ENCODE results near the gene ERAP2. TPM values are rescaled to one million over a fixed set of nuclear protein-coding genes. Genes with fewer than 3 reads are reported as not detected.
A peak's percentile ranks its signal among the peaks of the same experiment; 100 is the strongest.
"Not testable (repeated sequence)": the region's sequence is repeated elsewhere in the genome, so short reads cannot be mapped to it uniquely, and the experiment has no call there.

The ERAP2 gene
- total and polyA plus RNA-seq, 8 donors, result 0.68 to 26.8 (median 12.4) TPM

GRCh38 chr5:96875791-96876291 lies 459 bp upstream of the ERAP2 start:
- peaks cover 0 to 11% (median 0%) of the 10 kb centered on the region in 4 donors for H3K36me3 ChIP-seq
- H3K27ac ChIP-seq, result peak overlapping the region in 4 of 5 donors; percentile 73 to 83 (median 81)
- peak overlapping the region; percentile 54 to 75 (median 60) for H3K4me3 ChIP-seq
- WGBS, 5 donors, result 3 to 11% (median 4%) methylated on average over 4 of the region's 4 CpGs
- peak in 1 of 2 donors; percentile 15 for DNase-seq
- intact Hi-C loops (cut with DNase I; ENCODE audit: low total_unique reads), result no loop called here
- no peaks in the 10 kb centered on the region for H3K9me3 ChIP-seq
- no peaks in the 10 kb centered on the region for H3K27me3 ChIP-seq
- TF ChIP-seq POLR2AphosphoS5 (IDR thresholded peaks at IDR 0.05) (no peak), POLR2A (IDR thresholded peaks at IDR 0.05) (no peak), CTCF (IDR thresholded peaks at IDR 0.05) (no peak), EP300 (IDR thresholded peaks at IDR 0.05) (no peak)
- H3K4me1 ChIP-seq, result peaks cover 0 to 33% (median 17%) of the 10 kb centered on the region in 4 donors

DNA sequence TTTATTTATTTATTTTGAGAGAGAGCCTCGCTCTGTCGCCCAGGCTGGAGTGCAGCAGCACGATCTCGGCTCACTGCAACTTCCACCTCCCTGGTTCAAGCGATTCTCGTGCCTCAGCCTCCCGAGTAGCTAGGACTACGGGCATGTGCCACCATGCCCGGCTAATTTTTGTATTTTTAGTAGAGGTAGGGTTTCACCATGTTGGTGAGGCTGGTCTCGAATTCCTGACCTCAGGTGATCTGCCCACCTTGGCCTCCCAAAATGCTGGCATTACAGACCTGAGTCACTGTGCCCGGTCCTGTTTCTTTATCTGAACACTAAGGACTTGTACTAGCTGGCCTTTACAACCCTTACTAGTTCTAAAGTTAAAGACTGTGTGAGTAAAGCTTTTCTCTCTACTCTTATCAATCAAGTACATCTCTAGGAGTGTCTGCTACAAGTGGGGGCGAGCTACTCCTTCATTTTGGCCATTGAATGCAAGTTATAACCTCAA lies 723 bp downstream of the ERAP2 start:
- peaks cover 0 to 22% (median 5%) of the 10 kb centered on the region in 4 donors for H3K36me3 ChIP-seq
- peak overlapping the region in 4 of 5 donors; percentile 73 to 83 (median 81) for H3K27ac ChIP-seq
- H3K4me1 ChIP-seq, result peaks cover 10 to 45% (median 27%) of the 10 kb centered on the region in 4 donors
- DNase-seq; H3K27me3 ChIP-seq; H3K9me3 ChIP-seq; intact Hi-C loops (cut with DNase I; ENCODE audit: low total_unique reads): not testable (repeated sequence)
- peak overlapping the region; percentile 54 to 75 (median 60) for H3K4me3 ChIP-seq
- 20 to 39% (median 22%) methylated on average over 12 of the region's 12 CpGs for WGBS, 5 donors

DNA sequence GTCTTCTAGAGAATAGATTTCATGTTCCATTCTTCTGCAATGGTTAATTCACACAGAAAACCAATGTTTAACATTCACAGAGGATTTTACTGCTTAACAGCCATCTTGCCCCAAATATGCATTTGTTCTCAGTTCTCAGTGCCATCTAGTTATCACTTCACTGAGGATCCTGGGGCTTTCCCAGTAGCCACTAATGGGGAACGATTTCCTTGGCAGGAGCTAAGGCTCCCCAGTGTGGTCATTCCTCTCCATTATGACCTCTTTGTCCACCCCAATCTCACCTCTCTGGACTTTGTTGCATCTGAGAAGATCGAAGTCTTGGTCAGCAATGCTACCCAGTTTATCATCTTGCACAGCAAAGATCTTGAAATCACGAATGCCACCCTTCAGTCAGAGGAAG lies 3.4 kb downstream of the ERAP2 start:
- 71 to 85% (median 82%) methylated on average over 3 of the region's 3 CpGs for WGBS, 5 donors
- Histone ChIP-seq H3K27ac (peak overlapping the region in 2 of 5 donors; percentile 6 to 54), H3K27me3 (no peaks in the 10 kb centered on the region), H3K4me3 (no peak overlapping the region), H3K36me3 (peaks cover 0 to 28% (median 13%) of the 10 kb centered on the region in 4 donors), H3K9me3 (no peaks in the 10 kb centered on the region), H3K4me1 (peaks cover 10 to 58% (median 34%) of the 10 kb centered on the region in 4 donors)
- no peak for DNase-seq
- no peak for TF ChIP-seq CTCF (IDR thresholded peaks at IDR 0.05)
- TF ChIP-seq EP300 (IDR thresholded peaks at IDR 0.05), result no peak
- TF ChIP-seq POLR2A (IDR thresholded peaks at IDR 0.05), result no peak
- no peak for TF ChIP-seq POLR2AphosphoS5 (IDR thresholded peaks at IDR 0.05)
- intact Hi-C loops (cut with DNase I; ENCODE audit: low total_unique reads), result no loop called here

DNA sequence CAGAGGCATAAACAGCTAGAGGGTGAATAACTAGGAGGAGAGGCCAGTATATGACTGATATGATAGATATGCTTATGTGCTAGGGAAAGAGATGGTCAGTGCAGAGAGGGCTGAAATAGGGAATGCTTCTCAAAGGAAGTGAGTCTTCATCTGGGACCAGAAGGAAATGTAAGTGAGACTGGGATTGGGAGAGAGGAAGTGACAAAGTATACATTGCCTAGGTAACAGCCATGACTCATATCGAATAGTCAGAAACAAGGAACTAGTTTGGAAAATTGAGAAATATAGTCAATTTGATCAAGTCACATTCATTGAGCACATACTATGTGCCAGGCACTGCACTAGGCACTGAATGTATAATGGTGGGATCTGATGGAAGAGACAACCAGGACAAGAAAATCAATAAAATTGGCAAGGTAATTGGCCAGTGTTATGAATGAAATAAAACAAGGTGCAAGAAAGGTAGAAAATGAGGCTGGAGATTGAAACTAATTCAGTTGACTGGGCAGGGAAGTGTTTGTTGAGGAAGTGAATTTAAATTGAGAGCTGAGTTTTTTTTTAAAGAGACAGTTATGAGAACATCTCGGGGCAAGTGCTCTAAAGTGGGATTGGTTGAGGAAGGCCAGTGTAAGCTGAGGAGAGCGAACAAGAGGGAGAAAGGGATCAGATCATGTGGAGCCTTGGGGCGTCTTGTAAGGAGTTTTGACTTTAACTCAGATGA lies 4.3 kb downstream of the ERAP2 start:
- H3K4me3 ChIP-seq, result peak overlapping the region in 1 of 4 donors; percentile 20
- H3K9me3 ChIP-seq, result no peaks in the 10 kb centered on the region
- 86 to 94% (median 90%) methylated on average over 4 of the region's 4 CpGs for WGBS, 5 donors
- DNase-seq, result no peak
- intact Hi-C loops (cut with DNase I; ENCODE audit: low total_unique reads), result no loop called here
- H3K27me3 ChIP-seq, result no peaks in the 10 kb centered on the region
- peaks cover 10 to 60% (median 35%) of the 10 kb centered on the region in 4 donors for H3K4me1 ChIP-seq
- peaks cover 0 to 33% (median 16%) of the 10 kb centered on the region in 4 donors for H3K36me3 ChIP-seq
- peak overlapping the region in 2 of 5 donors; percentile 16 to 54 for H3K27ac ChIP-seq
- TF ChIP-seq EP300 (IDR thresholded peaks at IDR 0.05) (no peak), POLR2A (IDR thresholded peaks at IDR 0.05) (no peak), POLR2AphosphoS5 (IDR thresholded peaks at IDR 0.05) (no peak), CTCF (IDR thresholded peaks at IDR 0.05) (no peak)
